ENCODE data around the gene BCL2L11.

The BCL2L11 gene

GRCh38 chr2:111116843-111117597, 3.7 kb upstream of the BCL2L11 start:
- peak overlapping the region in 1 of 21 experiments; percentile 27 for H3K27ac ChIP-seq
- H3K4me3 ChIP-seq = peak overlapping the region; percentile 21 to 84 (median 34)

GRCh38 chr2:111117598-111118480, 2.9 kb upstream of the BCL2L11 start:
- Histone ChIP-seq H3K27ac (peak overlapping the region in 8 of 21 experiments; percentile 0 to 62 (median 26)), H3K4me3 (peak overlapping the region; percentile 28 to 84 (median 46))

- Histone ChIP-seq H3K27ac (peak overlapping the region in 8 of 21 experiments; percentile 0 to 62 (median 26)), H3K4me3 (peak overlapping the region; percentile 28 to 84 (median 46))
Observed at GRCh38 chr2:111118481-111118980, 2.2 kb upstream of the BCL2L11 start.

DNA sequence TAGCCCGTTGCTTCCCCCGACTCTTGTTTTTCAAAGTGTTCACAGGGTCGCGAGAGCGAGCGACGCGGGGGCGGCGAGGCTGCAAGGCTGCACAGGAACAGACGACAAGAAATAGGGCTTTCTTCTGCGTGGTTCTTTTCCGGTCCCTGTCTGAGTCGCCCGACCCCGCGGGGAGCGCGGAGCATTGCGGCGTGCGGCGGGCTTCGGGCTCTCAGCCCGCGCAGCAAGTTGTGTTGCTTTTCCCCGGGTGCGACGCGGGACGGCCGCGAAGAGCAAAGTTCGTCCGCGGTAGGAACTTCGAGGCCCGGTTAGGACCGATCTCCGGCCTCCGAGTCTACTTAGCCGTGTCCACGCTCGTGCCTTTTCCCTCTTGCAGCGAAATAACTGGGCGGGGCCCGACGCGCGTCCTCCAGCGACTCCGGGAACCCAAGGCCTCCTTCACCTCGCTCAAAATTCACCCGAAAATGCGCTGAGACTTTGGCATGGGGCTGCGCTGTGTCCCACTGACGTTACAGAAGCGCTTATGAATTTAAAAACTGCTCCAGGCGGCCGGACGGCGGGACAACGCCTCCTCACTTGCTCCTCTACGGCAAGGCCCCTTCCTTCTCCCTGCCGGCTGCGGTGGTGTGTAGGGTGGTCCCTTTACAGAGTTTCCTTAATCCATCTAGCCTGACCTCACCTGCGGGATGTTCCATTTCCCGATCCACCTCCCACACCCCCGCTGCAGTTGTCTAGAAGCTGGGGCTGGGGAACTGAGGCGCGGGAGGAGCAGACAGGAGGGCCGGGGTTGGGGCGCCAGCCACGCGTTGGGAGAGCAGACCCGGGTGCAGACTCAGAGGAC, 1.5 kb upstream of the BCL2L11 start:
- Histone ChIP-seq H3K27ac (peak overlapping the region in 1 of 21 experiments; percentile 26), H3K4me3 (peak overlapping the region; percentile 28 to 90 (median 83))

GRCh38 chr2:111119822-111120252, 877 bp upstream of the BCL2L11 start:
- Histone ChIP-seq H3K27ac (peak overlapping the region in 15 of 21 experiments; percentile 32 to 89 (median 66)), H3K4me3 (peak overlapping the region; percentile 67 to 90 (median 83))

DNA sequence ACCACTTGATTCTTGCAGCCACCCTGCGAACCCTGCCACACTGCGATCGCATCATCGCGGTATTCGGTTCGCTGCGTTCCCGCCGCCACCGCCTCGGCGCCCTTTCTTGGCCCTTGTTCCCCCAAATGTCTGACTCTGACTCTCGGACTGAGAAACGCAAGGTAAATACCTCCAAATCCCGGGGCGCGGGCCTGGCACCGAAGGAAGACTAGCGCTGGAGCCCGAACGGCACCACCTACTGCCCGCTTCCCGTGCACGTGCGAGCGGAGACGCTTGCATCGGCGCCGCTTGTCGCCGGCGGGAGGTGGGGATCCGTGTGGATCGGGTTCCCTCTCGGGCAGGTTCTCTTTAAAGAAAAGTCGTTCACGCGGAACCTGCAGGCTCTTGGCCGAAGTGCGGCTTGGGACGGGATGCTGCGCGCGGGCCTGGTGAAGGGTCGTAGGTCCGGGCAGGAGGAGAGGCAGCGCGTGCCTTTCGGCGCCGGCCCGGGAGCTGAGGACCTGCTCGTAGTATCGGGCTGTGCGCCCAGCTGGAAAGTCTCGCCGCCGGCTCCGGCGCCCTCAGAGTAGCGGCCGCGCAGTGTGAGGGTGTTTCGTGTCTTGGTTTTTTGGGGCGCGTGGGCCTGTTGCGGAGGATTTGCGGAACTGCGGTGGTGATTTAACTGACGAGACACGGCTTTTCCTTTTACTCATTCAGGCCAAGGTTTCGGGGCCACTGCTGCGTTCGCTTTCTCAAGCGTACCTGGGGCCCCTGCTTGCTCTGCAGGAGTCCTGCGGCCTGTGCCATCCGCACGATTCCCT, 514 bp downstream of the BCL2L11 start:
- H3K27ac ChIP-seq = peak overlapping the region; percentile 9 to 85 (median 75)
- peak overlapping the region; percentile 67 to 90 (median 83) for H3K4me3 ChIP-seq

GRCh38 chr2:111121828-111122630, 1.3 kb downstream of the BCL2L11 start:
- H3K4me3 ChIP-seq = peak overlapping the region; percentile 67 to 90 (median 83)
- peak overlapping the region in 20 of 21 experiments; percentile 25 to 85 (median 76) for H3K27ac ChIP-seq

GRCh38 chr2:111122631-111123421, 2.1 kb downstream of the BCL2L11 start:
- peak overlapping the region; percentile 51 to 89 (median 78) for H3K27ac ChIP-seq

DNA sequence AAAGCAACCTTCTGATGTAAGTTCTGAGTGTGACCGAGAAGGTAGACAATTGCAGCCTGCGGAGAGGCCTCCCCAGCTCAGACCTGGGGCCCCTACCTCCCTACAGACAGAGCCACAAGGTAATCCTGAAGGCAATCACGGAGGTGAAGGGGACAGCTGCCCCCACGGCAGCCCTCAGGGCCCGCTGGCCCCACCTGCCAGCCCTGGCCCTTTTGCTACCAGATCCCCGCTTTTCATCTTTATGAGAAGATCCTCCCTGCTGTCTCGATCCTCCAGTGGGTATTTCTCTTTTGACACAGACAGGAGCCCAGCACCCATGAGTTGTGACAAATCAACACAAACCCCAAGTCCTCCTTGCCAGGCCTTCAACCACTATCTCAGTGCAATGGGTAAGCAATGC, 3.0 kb downstream of the BCL2L11 start:
- H3K4me3 ChIP-seq = peak overlapping the region in 2 of 7 experiments; percentile 74 to 90
- H3K27ac ChIP-seq = peak overlapping the region in 1 of 21 experiments; percentile 72

More at GRCh38 chr2:111122631-111123421, 2.1 kb downstream of the BCL2L11 start:
- H3K4me3 ChIP-seq = peak overlapping the region; percentile 67 to 90 (median 83)

- Histone ChIP-seq H3K4me3 (no peak overlapping the region), H3K27ac (no peak overlapping the region)
Observed at GRCh38 chr2:111126581-111126980, 5.9 kb downstream of the BCL2L11 start.

DNA sequence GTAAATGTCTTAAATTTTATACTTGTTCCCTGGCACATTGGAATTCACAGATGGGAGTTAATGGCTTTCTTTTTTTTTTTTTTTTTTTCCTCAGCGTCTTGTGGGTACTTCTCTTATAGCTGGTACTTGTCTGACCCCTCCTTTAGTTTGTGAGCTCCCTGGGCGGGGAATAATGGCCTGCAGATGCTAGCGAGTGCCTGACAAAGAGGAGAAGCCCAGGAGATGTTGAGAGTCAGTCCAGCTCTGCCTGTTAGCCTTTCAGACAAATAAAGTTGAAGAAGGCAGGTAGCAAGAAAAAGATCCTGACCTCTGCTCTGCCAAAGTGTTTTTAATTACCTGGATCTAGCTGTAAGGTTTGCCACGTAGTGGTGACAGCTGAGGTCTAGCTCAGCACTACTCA, 6.6 kb downstream of the BCL2L11 start:
- no peak overlapping the region for H3K4me3 ChIP-seq
- H3K27ac ChIP-seq = no peak overlapping the region

- Histone ChIP-seq H3K27ac (no peak overlapping the region), H3K4me3 (no peak overlapping the region)
Observed at GRCh38 chr2:111128096-111128495, 7.4 kb downstream of the BCL2L11 start.

DNA sequence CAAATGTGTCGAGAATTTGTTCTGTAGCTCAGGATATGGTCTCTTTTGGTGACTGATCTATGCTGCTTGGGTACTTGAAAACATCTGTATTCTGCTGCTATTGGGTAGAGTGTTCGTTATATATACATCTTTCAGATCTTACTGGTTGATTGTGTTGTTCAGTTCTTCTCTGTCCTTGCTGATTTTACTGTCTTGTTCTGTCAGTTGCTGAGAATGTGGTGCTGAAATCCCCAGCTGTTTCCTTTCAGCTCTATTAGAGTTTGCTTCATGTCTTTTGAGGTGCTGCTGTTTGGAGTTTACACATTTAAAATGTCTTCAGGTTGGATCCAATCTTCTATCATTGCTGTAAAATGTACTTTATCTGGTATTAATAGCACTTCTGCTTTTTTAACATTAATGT, 12.9 kb downstream of the BCL2L11 start:
- no peak overlapping the region for H3K4me3 ChIP-seq
- H3K27ac ChIP-seq = no peak overlapping the region

GRCh38 chr2:111134055-111134454, 13.3 kb downstream of the BCL2L11 start:
- Histone ChIP-seq H3K27ac (no peak overlapping the region), H3K4me3 (no peak overlapping the region)

DNA sequence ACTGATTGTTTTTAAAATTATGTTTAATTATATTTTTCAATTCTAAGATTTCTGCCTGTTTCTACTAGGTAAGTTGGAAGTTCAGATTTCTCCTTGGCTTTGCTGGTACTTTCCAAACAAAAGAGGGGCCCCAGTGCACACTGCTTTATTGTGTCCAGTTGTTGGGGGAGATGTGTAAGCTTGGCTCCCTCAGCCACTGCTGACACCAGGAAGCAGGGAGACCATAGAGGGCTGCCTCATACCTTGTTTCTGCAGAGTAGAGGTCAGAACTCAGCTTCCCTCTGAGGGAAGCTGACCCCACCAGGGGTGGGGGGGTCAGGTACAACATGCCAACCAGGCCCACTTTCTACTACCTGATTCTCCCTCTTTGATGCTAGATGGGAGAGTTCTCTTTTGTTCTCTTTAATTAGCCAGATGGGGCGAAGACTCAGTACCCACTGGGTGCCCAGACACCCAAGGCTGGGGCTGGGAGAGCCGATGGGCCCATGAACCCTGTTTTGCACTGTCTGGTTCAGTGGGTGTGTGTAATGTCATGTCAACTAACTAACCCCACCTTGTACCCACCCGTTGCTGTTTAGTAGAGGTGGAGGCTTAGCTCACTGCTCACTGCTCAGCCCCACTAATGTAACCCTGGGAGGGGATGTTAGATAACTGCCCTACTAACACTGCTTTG, 14.7 kb downstream of the BCL2L11 start:
- H3K4me3 ChIP-seq = no peak overlapping the region
- H3K27ac ChIP-seq = no peak overlapping the region

GRCh38 chr2:111135910-111136297, 15.2 kb downstream of the BCL2L11 start:
- Histone ChIP-seq H3K27ac (no peak overlapping the region), H3K4me3 (no peak overlapping the region)
